SU-DHL-6 (cell line): ENCODE results near the gene CST3.

Experiments
- H2AFZ ChIP-seq: fragments of 200-600 bp; sonication (generic); 2 replicates; pipeline ENCODE4 v1.6.1; 2014; ENCODE audit warnings: low read depth, mild to moderate bottlenecking, moderate library complexity, mixed read lengths, antibody characterized with exemption, low read length; ENCODE audit not compliant: severe bottlenecking
- H3F3A ChIP-seq: fragments of 200-600 bp; shearing (Covaris generic); 2 replicates; pipeline ENCODE4 v1.6.0; 2016; ENCODE audit warnings: antibody characterized with exemption, mild to moderate bottlenecking; ENCODE audit not compliant: insufficient read depth
- H3K27ac ChIP-seq: fragments of 200-600 bp; sonication (generic); 2 replicates; pipeline ENCODE4 v1.5.1; 2016; ENCODE audit warnings: low read depth, mild to moderate bottlenecking, low read length, moderate library complexity, mixed read lengths
- H3K27me3 ChIP-seq: fragments of 200-600 bp; sonication (generic), shearing (Covaris generic); 2 replicates; pipeline ENCODE4 v1.6.0; 2014; ENCODE audit warnings: mild to moderate bottlenecking, low read length
- H3K36me3 ChIP-seq: fragments of 200-600 bp; sonication (generic); 2 replicates; pipeline ENCODE4 v1.6.1; 2014; ENCODE audit warnings: mild to moderate bottlenecking, low read length, mixed read lengths
- H3K4me2 ChIP-seq: fragments of 300-600, 200-600 bp; shearing (Covaris generic), sonication (generic); 2 replicates; pipeline ENCODE4 v1.6.0; 2014; ENCODE audit warnings: low read length, low read depth, mild to moderate bottlenecking; ENCODE audit not compliant: poor library complexity, severe bottlenecking
- H3K4me3 ChIP-seq: fragments of 200-600 bp; sonication (generic); 2 replicates; pipeline ENCODE4 v1.5.1; 2014; ENCODE audit warnings: antibody characterized with exemption, low read length, mild to moderate bottlenecking, mixed read lengths; ENCODE audit not compliant: insufficient read depth, poor library complexity, severe bottlenecking
- H3K79me2 ChIP-seq: fragments of 200-600 bp; sonication (generic); 2 replicates; pipeline ENCODE4 v1.6.1; 2014; ENCODE audit warnings: mild to moderate bottlenecking, low read length, moderate library complexity; ENCODE audit not compliant: insufficient read depth
- H3K9ac ChIP-seq: fragments of 200-600 bp; sonication (generic); 2 replicates; pipeline ENCODE4 v1.7.0; 2014; ENCODE audit warnings: mild to moderate bottlenecking, low read length
- H3K9me2 ChIP-seq: fragments of 200-600 bp; sonication (generic); replicated peaks from 2 replicates; pipeline ENCODE4 v1.6.1; 2014; ENCODE audit warnings: low read length; ENCODE audit not compliant: insufficient read depth
- H3K9me3 ChIP-seq: fragments of 200-600 bp; sonication (generic); 2 replicates; pipeline ENCODE4 v1.6.1; 2014; ENCODE audit warnings: low read length, mixed read lengths; ENCODE audit not compliant: insufficient read depth
- H4K20me1 ChIP-seq: fragments of 200-600 bp; sonication (generic); 2 replicates; pipeline ENCODE4 v1.6.1; 2014; ENCODE audit warnings: low read depth, mild to moderate bottlenecking, antibody characterized with exemption, low read length, moderate library complexity, mixed read lengths
- EZH2phosphoT487 ChIP-seq: fragments of 200-600 bp; sonication (generic), shearing (Covaris generic); conservative IDR thresholded peaks from 2 replicates; pipeline ENCODE4 v1.6.1; 2018; ENCODE audit warnings: mild to moderate bottlenecking, antibody characterized with exemption, low read length, moderate library complexity, mixed read lengths
- TF ChIP-seq, protein P1 (sequence below): fragments of 200-600 bp; sonication (generic); IDR thresholded peaks from one replicate; pipeline ENCODE4 v1.5.1; 2017; ENCODE audit warnings: antibody characterized with exemption, mild to moderate bottlenecking, low read length, moderate library complexity; ENCODE audit not compliant: insufficient read depth, poor library complexity, severe bottlenecking

Gene CST3

DNA sequence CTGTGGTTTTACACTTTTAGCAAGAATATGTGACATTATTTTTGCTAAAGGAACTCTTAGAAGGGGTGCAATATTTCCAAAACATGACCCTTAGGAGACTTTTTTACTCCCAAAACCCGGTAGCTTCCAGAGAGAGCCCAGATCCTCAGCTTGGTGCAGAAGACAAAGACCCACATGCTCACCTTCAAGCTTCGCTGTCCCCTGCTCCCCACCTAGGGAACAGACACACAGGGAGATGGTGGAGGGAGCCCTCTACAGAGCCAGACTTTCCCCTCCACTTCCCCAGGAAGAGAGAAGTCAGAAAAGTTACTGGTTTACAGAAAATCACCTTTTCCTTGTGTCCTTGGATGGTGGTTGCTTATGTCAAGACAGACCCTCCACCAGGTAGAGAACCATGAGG lies 46.1 kb upstream of the CST3 start:
- H2AFZ ChIP-seq: no peak overlapping the region
- H3K27me3 ChIP-seq: no peaks in the 10 kb centered on the region
- H3K9me2 ChIP-seq: no peaks in the 10 kb centered on the region
- H3K36me3 ChIP-seq: no peaks in the 10 kb centered on the region
- no peaks in the 10 kb centered on the region for H3K9me3 ChIP-seq
- no peak overlapping the region for H3K27ac ChIP-seq
- no peak overlapping the region for H3K4me2 ChIP-seq
- H4K20me1 ChIP-seq: no peaks in the 10 kb centered on the region
- no peaks in the 10 kb centered on the region for H3F3A ChIP-seq
- H3K9ac ChIP-seq: no peak overlapping the region
- H3K79me2 ChIP-seq: no peaks in the 10 kb centered on the region
- TF ChIP-seq, protein P1, sequence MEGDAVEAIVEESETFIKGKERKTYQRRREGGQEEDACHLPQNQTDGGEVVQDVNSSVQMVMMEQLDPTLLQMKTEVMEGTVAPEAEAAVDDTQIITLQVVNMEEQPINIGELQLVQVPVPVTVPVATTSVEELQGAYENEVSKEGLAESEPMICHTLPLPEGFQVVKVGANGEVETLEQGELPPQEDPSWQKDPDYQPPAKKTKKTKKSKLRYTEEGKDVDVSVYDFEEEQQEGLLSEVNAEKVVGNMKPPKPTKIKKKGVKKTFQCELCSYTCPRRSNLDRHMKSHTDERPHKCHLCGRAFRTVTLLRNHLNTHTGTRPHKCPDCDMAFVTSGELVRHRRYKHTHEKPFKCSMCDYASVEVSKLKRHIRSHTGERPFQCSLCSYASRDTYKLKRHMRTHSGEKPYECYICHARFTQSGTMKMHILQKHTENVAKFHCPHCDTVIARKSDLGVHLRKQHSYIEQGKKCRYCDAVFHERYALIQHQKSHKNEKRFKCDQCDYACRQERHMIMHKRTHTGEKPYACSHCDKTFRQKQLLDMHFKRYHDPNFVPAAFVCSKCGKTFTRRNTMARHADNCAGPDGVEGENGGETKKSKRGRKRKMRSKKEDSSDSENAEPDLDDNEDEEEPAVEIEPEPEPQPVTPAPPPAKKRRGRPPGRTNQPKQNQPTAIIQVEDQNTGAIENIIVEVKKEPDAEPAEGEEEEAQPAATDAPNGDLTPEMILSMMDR: no peak
- no peak for TF ChIP-seq EZH2phosphoT487
- no peak overlapping the region for H3K4me3 ChIP-seq

DNA sequence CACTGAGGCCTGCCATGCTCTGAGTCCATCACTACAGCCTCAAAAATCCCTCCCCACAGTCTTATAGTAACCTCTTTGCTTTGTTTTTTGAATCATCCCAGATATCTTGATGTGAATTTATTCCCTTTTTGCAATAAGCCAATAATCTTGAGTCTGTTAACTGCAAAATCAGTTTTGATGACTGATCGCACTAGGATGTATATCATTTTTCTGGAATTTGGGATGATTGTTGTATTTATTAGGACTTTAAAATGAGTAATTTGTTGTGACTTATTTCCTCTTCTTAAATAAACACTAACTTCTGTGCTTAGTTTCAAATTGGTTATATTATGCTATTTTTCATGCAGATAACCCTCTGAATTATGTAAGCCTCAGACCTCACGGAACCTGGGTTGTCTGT lies 45.5 kb upstream of the CST3 start:
- Histone ChIP-seq H3K27me3 (no peaks in the 10 kb centered on the region), H3K27ac (no peak overlapping the region), H3K9me3 (no peaks in the 10 kb centered on the region), H3F3A (no peaks in the 10 kb centered on the region), H2AFZ (no peak overlapping the region), H3K9me2 (no peaks in the 10 kb centered on the region), H3K9ac (no peak overlapping the region), H3K79me2 (no peaks in the 10 kb centered on the region), H3K4me2 (no peak overlapping the region), H4K20me1 (no peaks in the 10 kb centered on the region), H3K36me3 (no peaks in the 10 kb centered on the region), H3K4me3 (no peak overlapping the region)
- TF ChIP-seq, protein P1: no peak
- TF ChIP-seq EZH2phosphoT487: no peak

DNA sequence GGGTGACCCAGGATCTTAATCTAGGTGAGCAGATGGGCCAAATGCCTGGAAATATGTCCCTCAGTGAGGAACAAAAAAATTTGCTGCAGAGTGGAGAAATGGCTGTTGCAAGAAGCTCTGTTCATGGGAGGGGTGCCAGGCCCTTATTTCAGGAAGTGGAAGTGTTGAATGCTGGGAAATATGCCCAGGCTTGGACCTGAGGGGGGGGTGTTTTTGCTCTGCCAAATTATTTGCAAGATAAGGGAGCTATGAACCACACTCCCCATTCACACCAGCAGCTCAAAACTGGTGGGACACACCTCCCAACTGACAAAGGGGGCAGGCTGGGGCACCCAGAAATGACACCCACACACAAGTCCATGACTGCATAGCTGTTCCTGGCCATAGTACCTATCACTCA lies 42.4 kb upstream of the CST3 start:
- Histone ChIP-seq H4K20me1 (no peaks in the 10 kb centered on the region), H3K9ac (no peak overlapping the region), H3K27me3 (no peaks in the 10 kb centered on the region), H3F3A (no peaks in the 10 kb centered on the region), H3K79me2 (no peaks in the 10 kb centered on the region), H2AFZ (no peak overlapping the region), H3K9me2 (no peaks in the 10 kb centered on the region), H3K36me3 (no peaks in the 10 kb centered on the region), H3K4me2 (no peak overlapping the region), H3K27ac (no peak overlapping the region), H3K4me3 (no peak overlapping the region), H3K9me3 (no peaks in the 10 kb centered on the region)
- no peak for TF ChIP-seq EZH2phosphoT487
- TF ChIP-seq, protein P1: no peak
